HT1080 (cell line): ENCODE data around the gene XAB2. TPM values are rescaled to one million over a fixed set of nuclear protein-coding genes. Genes with fewer than 3 reads are reported as not detected.
"Not testable (repeated sequence)": the region's sequence is repeated elsewhere in the genome, so short reads cannot be mapped to it uniquely, and the experiment has no call there.

Experiments
- DNase-seq: peaks from one replicate; pipeline ENCODE4 v3.0.0-alpha.2; 2015; ENCODE audit warnings: low read depth
- total RNA-seq: library from RNA; depleted of rRNA; stranded (reverse); fragments of >200 nt; shearing (Covaris generic); gene quantifications from 2 replicates; pipeline ENCODE4 v1.2.3, GENCODE V29; 2014

The XAB2 gene
- total RNA-seq, 1 experiment from 2014 or later = 68.8 TPM

DNA sequence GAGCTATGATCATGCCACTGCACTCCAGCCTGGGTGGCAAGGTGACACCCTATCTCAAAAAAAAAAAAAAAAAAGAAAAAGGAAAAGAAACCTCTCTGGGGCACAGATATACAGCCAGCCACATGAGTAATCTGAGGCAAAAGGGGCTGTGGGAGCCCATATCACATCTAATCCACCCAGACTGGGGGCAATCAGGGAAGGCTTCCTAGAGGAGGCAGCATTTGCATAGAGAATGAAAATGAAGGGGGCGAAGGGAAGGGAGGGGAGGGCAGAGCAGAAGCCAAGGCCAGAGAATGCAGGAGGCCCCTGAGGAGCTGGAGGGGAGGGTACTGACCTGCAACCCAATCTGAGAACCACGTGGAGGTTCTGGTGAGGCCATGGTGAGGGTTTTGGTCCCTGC, 20.8 kb upstream of the XAB2 start:
- DNase-seq = no peak

DNA sequence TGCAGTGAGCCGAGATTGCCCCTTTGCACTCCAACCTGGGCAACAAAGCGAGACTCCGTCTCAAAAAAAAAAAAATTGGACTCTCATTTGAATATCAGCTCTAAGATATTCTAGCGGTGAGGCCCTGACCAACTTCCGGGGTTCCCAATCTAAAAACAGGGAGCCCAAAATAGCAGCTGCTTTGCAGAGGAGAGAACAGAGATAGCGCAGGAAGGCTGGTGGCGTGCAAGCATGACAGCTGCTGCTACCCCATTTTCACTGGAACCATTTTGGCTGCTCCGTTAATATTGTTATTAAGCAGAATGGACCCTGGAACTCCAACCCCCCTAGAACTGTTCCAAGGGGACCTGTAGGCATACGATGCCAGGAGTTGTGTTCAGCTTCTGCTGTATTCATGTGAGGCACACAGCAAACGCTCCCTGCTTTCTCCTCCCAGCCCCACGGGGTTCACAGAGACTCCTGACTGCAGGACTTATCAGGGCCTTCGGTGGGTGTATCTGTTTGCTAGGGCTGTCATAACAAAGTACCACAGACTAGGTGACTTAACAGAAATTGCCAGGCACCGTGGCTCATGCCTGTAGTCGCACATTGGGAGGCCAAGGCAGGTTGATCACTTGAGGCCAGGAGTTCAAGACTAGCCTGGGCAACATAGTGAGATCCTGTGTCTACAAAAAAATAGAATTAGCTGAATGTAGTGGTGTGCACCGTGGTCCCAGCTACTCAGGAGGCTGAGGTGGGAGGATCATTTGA, 19.1 kb upstream of the XAB2 start:
- no peak for DNase-seq

DNA sequence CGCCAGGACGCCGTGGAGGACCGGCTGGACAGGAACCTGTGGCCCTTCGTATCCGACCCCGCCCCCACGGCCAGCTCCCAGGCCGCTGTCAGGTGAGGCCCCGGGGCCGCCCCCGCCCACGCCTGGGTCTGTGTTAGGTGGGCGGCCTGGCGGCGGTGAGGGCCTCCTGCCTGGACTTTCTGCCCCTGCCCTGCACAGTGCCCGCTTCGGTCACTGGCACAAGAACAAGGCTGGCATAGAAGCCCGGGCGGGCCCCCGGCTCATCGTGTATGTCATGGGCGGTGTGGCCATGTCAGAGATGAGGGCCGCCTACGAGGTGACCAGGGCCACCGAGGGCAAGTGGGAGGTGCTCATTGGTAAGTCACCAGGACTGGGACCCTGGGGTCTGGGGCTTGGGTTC, 17.8 kb upstream of the XAB2 start:
- no peak for DNase-seq

DNA sequence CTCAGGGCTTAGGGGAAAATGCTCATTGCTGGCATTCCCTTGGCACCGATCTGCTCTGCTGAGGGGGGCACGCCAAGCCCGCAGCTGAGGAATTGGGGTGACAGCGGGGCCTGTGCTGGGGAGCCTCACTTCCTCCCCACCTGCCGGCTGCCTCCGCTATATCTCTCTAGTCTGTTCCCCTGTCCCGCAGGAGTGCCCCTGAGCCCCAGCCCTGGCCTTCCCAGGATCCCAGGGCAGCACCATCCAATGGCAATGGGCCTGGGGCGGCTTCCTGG, 17.0 kb upstream of the XAB2 start:
- DNase-seq = no peak

DNA sequence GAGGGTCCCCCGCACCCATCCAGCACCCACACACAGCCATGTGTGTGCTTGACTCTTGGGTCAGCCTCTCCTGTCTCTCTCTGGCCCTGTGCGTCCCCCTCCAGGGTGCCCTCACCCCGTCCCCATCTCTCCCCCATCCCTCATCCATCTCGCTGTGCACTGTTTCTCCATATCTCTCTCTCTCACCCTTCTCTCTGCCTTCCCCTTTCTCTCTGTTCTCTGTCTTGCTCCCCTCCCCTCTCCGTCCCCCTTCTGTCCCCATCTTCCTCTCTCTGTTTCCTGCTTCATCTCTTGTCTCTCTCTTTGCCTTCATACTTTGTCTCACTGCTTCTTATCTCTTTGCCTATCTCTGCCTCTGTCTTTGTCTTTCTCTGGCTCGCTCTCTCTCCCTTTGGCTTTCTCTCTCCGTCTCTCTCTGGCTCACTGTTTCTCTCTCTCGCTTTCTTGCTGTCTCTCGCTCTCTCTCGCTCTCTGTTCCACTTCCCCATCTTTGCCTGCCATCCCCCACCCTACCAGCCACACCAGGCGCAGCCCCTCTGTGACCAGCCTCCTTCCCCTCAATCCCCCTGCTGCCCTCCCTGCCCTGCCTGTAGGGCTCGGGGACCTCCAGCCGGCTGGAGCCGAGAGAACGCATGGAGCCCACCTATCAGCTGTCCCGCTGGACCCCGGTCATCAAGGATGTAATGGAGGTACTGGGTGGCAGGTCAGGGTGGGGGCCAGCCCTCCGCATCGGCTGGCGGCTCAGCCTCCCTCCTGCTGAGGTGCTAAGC, 16.5 kb upstream of the XAB2 start:
- no peak for DNase-seq

DNA sequence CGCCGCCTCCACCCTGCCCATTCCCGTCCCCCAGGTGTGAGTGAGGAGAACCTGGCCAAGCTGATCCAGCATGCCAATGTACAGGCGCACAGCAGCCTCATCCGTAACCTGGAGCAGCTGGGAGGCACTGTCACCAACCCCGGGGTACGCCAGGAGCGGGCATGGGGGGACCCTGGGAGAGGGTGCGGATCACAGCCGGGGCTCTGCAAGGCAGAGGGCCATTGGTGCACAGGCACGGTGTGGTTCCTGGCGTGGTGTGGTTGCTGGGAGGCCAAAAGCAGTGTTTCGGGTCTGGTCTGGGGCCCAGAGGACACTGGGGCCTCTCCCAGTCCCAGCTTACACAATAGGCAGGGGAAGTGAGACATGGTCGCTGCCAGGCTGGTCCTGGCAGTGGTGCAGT, 15.8 kb upstream of the XAB2 start:
- DNase-seq = no peak

DNA sequence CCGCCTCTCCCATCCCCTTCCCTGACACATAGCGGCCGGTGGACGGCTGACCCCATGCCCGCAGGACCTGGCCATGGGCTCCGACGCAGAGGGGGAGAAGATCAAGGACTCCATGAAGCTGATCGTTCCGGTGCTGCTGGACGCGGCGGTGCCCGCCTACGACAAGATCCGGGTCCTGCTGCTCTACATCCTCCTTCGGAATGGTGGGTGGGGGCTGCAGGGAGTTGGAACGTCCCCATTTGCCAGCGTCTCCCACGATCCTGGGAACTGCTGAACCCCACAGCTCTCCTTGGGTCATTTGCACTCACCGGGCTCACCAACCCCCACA, 15.2 kb upstream of the XAB2 start:
- no peak for DNase-seq

DNA sequence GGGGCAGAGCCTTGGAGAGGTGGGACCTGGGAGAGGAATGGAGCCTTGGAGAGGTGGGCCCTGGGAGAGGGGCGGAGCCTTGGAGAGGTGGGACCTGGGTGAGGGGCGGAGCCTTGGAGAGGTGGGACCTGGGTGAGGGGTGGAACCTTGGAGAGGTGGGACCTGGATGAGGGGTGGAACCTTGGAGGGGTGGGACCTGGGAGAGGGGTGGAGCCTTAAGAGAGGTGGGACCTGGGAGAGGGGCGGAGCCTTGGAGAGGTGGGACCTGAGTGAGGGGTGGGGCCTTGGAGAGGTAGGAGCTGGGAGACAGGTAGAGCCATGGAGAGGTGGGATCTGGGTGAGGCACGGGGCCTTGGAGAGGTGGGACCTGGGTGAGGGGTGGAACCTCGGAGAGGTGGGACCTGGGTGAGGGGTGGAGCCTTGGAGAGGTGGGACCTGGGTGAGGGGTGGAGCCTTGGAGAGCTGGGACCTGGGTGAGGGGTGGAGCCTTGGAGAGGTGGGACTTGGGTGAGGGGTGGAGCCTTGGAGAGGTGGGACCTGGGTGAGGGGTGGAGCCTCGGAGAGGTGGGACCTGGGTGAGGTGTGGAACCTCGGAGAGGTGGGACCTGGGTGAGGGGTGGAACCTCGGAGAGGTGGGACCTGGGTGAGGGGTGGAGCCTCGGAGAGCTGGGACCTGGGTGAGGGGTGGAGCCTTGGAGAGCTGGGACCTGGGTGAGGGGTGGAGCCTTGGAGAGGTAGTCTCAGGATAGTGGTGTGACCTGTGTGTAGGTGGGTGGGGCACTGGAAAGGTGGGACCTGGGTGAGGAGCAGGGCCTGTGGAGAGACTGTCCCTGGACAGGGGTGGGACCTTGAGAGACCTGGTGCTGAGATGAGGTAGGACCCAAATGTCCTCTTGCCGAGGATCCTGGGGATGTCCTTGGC, 14.5 kb upstream of the XAB2 start:
- DNase-seq = not testable (repeated sequence)

DNA sequence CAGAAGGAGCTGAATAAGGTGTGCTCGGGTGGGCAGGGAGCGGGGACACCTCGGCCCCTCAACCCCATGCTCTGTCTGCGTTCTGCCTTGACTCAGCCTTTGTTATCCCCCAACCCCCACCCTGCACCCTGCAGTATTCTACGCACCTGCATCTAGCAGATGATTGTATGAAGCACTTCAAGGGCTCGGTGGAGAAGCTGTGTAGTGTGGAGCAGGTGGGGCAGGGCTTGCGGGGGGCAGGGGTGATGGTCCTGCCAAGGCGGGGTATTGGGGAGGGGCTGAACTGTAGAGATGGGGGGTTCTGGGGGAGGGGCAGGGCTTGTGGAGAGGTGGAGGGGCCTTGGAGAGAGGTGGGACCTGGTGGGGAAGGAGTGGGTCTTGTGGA, 13.7 kb upstream of the XAB2 start:
- DNase-seq = no peak

DNA sequence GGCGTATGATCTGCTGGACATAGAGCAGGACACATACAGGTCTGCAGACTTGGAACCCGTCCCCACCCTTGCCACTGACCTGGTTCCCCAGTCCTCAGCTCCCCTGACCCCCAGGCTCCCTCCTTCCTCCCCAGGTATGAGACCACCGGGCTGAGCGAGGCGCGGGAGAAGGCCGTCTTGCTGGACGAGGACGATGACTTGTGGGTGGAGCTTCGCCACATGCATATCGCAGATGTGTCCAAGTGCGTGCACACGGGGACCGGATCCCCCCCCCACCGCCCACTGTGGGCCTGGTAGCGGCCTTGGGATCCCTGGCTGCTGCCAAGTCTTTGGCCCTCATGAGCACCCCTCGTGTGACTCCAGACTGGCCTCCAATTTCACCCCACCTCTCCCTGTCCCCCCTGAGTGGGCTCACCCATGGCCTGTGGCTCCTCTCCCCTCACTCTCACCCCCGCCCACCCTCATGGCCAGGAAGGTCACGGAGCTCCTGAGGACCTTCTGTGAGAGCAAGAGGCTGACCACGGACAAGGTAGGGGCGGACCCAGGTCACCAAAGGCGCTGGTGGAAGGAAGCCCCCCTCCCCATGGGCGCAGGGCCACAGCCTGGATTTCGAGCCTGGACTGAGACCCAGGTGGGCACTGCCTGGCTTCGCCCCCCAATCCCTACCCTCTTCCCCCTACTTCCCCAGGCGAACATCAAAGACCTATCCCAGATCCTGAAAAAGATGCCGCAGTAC, 13.1 kb upstream of the XAB2 start:
- no peak for DNase-seq

DNA sequence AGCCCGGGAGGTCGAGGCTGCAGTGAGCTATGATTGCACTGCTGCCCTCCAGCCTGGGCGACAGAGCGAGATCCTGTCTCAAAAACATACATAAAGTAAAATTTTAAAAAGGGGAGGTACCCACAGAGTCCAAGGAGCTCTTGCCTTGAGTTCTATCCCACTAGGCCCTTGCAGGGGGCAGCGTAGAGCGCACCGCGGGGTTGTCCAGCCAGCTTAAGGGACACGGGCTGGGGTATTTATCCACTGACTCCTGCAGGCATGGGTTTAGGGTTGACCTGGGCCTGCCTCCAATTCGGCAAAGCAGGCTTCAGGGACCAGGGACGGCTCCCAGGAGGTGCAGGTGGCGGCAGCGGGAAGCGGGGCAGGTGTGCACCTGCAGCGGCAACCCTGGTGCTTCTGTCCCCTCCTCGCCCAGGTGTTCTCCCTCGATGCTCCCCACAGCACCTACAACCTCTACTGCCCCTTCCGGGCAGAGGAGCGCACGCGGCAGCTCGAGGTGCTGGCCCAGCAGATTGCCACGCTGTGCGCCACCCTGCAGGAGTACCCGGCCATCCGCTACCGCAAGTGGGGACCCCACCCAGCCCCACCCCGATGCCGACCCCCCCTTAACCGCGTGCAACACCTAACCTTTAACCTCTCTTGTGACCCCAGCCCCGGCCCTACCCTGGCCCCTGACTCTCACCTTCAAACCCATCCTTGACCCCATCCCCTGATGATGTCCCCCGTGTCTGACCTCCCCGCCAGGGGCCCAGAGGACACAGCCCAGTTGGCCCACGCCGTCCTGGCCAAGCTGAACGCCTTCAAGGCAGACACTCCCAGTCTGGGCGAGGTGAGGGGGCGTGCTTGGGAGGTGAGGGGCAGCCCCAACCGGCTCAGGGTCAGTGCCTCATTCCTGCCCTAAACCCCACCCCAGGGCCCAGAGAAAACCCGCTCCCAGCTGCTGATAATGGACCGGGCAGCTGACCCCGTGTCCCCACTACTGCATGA, 12.2 kb upstream of the XAB2 start:
- DNase-seq = no peak

DNA sequence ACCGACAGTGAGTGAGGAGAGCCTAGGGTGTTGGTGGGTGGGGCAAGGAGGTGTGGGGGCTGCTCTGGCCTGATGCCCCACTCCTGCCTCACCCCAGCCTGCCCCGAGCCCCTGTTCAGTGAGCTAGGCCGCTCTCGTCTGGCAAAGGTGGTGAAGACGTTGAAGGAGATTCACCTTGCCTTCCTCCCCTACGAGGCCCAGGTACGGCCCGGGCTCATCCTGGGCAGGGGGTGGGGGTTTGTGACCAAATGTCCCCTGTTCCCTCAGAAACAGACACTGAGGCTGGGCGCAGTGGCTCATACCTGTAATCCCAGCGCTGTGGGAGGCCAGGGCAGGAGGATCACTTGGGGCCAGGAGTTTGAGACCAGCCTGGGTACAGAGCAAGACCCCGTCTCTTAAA, 11.5 kb upstream of the XAB2 start:
- DNase-seq = no peak

DNA sequence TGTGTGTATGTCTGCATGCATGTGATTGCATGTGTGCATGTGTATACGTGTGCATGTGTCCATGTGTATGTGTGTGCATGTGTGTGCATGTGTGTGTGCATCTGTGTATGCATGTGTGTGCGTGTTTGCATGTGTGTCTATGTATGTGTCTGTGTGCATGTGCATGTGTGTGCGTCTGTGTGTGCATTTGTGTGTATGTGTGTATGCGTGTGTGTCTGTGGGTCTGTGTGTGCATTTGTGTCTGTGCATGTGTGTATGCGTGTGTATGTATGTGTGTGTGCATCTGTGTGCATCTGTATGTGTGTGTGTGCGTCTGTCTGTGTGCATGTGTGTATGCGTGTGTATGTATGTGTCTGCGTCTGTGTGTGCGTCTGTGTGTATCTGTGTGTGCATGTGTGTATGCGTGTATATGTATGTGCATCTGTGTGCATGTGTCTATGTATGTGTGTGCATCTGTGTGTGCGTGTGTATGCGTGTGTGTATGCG, 10.6 kb upstream of the XAB2 start:
- DNase-seq = no peak

DNA sequence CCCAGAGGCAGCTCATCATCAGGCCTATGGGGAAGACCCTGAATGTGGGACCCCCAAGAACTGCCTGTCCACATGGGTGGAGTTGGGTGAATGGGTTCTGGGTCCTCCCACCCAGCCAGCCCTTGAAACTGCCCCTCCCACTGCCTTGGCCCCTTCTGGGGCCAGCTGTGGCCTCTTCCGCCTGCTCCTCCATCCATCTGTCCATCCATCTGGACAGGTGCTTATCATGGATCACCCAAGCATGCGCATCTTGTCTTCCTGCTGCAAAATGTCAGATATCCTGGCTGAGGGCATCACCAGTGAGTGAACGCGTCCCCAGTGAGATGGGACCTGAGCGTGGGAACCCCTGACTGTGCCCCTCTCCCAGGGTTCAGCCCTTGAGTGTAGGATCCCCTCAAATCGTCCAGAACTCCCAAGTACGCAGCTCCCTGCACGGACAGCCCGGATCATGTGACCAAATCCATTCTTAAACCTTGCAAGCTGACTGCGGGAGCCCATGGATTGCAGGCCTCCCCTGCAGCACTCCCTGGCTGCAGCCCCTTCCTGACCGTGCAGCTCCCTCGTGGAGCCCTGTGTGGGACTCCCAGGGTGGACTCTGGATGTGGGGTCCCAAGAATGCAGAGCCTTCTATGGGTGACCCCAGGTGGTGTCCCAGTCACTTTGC, 9.6 kb upstream of the XAB2 start:
- DNase-seq = no peak

DNA sequence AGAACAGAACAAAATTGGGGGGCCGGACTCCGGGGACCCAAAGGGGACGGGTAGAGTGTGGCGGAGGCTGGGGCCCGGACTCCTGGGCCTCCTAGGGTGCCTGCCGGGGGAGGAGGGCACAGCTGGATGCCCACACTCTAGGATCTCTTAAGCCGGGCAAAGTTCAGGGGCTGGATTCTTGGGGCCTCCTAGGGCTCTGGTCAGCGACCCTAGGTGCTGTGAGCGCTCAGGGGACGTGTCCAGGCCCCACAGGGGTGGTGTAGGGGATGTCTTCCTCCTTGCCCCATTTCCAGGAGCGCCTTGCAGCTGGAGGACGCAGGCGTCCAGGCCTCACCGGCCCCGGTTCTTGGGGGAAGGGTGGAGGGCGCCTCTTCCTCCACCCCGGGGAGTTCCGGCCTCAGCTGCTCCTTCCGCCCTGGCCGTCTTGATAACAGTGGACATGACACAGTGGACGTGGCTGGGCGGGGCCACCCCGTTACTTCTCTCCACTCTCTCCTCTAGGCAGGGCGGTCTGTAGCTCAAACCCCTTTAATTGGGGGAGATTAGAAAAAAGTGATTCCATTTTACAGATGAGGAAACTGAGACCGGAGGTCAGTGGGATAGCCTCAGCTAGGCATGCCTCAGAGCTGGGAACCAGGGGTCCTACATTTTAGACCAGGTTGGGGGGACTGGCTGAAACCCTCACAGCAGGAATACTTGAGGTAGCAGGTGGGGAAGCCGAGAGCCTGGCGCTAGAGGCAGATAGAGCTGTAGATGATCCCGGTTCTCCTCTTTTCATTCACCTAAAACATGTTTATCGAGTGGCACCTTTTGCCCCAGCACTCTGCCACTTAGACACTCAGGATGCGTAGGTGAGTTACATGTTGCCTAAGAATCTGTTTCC, 8.3 kb upstream of the XAB2 start:
- no peak for DNase-seq

DNA sequence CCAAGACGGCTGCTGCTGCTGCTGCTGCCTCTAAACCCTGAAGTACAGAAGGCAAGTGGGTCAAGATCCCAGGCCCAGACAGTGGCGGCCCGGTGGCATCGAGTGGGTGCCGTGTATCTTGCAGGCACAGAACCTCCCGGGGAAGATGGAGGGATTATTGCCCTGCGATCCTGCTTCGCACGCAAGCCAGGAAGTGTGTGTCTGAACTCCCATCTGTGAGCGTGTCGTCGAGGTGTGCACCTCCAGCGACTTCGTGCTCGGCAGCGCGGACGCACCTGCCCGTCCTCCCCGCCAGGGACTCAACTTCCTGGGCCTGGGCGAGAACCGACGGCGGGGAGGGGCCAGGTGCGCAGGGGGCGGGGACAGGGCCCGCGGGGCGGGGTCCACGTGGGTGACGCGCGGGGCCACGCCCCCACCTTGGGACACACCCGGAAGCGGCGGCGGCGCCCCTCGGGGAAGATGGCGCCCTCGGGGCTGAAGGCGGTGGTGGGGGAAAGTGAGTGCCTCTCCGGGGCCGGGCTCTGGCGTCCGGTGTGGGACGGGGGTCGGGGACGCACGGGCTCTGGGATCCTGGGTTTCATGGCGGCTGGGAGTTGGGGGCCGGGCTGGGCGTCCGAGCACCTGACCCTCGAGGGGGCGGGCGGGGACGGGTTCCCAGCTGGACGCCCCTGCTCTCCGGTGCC, 7.5 kb upstream of the XAB2 start, which contains the start of gene STXBP2:
STXBP2 (plus strand) TSS at position 420 of the 683 bp plus-strand sequence; CDS start at position 460, 40 bp downstream.
- no peak for DNase-seq

DNA sequence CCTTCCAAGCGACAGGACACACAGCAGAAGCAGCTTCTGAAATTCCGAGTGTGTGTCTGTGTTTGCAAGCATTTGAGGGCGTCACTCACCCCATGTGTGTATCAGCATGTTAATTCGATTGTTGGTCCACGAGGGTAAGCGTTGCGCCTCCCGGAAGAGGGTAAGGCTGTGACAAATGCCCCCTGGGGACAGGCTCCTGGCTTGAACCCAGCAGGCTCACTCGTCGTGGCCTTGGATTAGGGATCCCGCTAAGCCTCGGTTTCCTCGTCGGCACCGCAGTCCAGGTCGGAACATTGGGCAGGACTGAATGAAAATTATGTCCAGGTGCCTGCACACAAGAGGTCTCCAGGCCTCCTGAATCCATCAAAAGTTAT, 7.0 kb upstream of the XAB2 start:
- DNase-seq = no peak

DNA sequence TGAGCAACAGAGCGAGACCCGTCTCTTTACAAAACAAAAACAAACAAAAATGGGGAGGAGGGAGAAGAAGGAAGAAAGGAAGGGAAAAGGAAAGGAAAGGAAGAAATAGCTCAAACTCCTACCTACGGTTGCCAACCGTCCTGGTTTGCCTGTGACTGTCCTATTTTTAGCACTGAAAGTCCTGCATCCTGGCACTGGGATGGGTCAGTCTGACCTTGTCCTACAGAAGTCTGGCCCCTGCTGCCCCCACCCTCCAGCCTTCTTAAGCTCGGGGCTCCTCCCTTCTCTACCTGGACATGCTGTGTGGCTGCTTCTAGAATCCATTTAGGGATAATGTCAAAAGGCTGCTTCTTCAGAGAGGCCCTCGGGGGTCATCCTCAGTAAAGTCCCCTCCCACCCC, 6.3 kb upstream of the XAB2 start:
- no peak for DNase-seq
